HG02623 (cell line): ENCODE measurements around the gene ACOXL.
"Not testable (repeated sequence)": the region's sequence is repeated elsewhere in the genome, so short reads cannot be mapped to it uniquely, and the experiment has no call there.

Experiments used
- ATAC-seq: cut with Tn5 transposase; IDR thresholded peaks from one replicate; pipeline ENCODE4 v1.9.1; 2021; ENCODE audit warnings: moderate library complexity; ENCODE audit not compliant: unreplicated experiment

Gene ACOXL

GRCh38 chr2:111050701-111051376 lies 318.5 kb downstream of the ACOXL start:
- ATAC-seq: no peak

- ATAC-seq: no peak
Measured at GRCh38 chr2:111052621-111053020, 320.2 kb downstream of the ACOXL start.

GRCh38 chr2:111053266-111053665 lies 320.9 kb downstream of the ACOXL start:
- ATAC-seq: no peak

- no peak for ATAC-seq
Measured at GRCh38 chr2:111053825-111054515, 321.6 kb downstream of the ACOXL start.

- peak; percentile 55 for ATAC-seq
Measured at GRCh38 chr2:111054791-111055691, 322.7 kb downstream of the ACOXL start.

- ATAC-seq: no peak
Measured at GRCh38 chr2:111055735-111056134, 323.4 kb downstream of the ACOXL start.

- ATAC-seq: no peak
Measured at GRCh38 chr2:111057045-111057444, 324.7 kb downstream of the ACOXL start.

GRCh38 chr2:111057721-111058120 lies 325.3 kb downstream of the ACOXL start:
- no peak for ATAC-seq

GRCh38 chr2:111058264-111058663 lies 325.9 kb downstream of the ACOXL start:
- no peak for ATAC-seq

- ATAC-seq: no peak
Measured at GRCh38 chr2:111061191-111061590, 328.8 kb downstream of the ACOXL start.

- no peak for ATAC-seq
Measured at GRCh38 chr2:111062417-111062816, 330.0 kb downstream of the ACOXL start.

- ATAC-seq: no peak
Measured at GRCh38 chr2:111066062-111066593, 333.8 kb downstream of the ACOXL start.

- no peak for ATAC-seq
Measured at GRCh38 chr2:111068435-111069058, 336.2 kb downstream of the ACOXL start.

GRCh38 chr2:111069722-111070121 lies 337.3 kb downstream of the ACOXL start:
- ATAC-seq: no peak

GRCh38 chr2:111071600-111072171 lies 339.3 kb downstream of the ACOXL start:
- ATAC-seq: no peak

GRCh38 chr2:111072220-111072871 lies 340.0 kb downstream of the ACOXL start:
- ATAC-seq: no peak

GRCh38 chr2:111082659-111083058 lies 350.3 kb downstream of the ACOXL start:
- ATAC-seq: not testable (repeated sequence)

GRCh38 chr2:111091811-111092211 lies 359.4 kb downstream of the ACOXL start:
- no peak for ATAC-seq

GRCh38 chr2:111094691-111095090 lies 362.3 kb downstream of the ACOXL start:
- ATAC-seq: no peak

GRCh38 chr2:111095434-111095833 lies 363.1 kb downstream of the ACOXL start:
- ATAC-seq: no peak
